ENCODE data around the gene INPP5A.

The INPP5A gene

DNA sequence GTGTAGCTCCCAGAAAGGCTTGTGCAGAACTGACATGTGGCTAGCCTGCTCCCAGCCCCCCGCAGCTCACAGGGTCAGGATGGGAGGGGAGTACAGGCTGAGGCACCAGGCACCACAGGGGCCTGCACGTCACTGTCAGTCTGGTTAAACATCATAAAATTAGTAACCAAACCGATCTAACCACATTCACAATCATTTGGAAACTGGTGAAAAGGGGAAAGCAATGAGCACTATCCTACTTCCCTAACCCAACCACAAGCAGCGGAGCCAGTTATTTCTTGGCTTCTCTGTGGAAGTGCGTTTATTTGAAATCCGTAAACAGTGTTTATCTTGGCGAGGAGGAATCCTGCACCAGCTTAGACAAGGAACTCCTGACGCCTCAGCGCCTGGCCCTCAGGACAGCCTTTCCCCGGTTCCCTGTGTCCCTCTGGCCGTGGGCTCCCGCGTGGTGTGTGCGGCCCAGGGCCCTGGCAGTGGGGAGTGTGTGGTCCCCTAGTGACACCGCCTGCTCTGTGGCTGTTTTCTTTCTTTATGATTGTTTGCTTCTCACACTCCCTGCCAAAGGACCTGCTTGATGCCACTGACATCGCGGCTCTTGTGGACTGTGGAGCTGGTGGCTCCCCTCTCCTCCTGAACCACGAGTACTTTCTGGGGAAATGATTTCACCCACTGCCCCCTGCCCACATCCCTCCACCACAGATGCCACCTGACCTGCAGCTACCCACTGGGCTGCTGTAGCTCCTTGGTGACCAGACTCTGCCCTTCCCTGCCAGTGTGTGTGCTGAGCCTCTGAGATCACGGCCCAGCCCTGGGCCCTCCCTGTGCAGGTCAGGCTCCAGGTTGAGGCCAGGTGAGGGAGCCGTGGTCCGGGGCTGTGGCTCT, 38.0 kb downstream of the INPP5A start:
- in situ Hi-C loops (cut with HindIII; ENCODE audit: low sequenced_read_pairs): no loop called here

DNA sequence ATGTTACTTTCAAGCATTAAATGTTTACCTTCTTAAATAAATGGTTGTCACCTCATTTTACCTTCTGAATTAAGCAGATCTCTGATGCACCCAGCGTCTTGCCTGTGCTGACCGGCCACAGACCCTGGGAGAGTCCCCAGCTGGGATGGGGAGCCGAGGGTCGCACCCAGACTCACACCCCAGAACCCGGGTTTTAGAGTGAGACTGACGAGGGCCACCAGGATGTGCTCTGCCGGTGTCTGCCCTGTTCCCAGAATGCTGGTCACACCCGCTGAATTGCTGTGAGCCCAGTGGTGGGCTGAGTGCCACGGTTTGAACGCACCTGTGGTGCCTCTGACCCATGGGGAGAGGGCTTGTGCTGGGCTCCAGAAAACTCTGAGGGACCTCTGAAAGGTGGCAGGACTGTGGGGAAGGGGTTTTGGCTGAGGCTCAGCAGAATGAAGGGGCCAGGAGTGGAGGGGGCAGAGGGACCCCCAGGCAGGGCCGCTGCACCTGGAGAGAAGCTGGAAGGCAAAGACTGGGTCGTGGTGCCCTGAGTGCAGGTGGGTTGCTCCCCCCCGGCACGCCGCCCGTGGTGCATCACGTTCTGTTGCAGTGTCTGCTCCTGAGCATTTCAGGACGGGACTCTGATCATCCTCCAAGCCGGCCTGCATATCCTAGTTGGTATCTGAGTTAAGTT, 39.2 kb downstream of the INPP5A start:
- in situ Hi-C loops (cut with HindIII; ENCODE audit: low sequenced_read_pairs): no loop called here

DNA sequence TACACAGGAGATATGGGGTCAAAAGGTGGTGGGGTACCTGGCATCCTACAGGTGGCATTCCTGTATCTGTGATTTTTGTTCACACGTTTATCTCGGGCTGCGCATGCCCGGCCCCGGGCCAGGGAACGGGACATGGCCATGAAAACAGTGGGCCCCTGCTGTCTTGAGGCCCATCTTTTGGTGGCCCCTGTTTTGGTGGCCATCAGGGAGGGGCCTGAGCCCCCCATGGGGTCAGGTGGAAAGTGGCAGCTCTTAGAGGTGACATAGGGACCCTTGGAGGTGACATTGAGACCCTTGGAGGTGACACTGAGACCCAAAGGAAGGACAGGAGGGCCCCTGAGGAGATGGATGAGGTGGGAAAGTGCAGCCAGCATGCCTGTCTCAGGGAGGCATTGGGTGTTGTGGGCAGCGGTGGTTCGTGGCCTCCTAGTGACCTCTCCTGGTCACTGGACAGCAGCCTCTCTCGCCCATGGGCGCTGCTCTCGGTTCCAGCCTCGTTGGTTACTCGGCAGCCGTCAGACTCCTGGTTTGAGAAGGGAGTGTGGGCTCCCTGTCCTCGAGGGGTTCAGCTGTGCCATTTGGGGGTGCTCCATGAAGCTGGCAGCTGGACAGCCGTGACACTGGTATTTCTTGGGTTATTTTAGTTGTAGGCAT, 39.9 kb downstream of the INPP5A start:
- in situ Hi-C loops (cut with HindIII; ENCODE audit: low sequenced_read_pairs): no loop called here

DNA sequence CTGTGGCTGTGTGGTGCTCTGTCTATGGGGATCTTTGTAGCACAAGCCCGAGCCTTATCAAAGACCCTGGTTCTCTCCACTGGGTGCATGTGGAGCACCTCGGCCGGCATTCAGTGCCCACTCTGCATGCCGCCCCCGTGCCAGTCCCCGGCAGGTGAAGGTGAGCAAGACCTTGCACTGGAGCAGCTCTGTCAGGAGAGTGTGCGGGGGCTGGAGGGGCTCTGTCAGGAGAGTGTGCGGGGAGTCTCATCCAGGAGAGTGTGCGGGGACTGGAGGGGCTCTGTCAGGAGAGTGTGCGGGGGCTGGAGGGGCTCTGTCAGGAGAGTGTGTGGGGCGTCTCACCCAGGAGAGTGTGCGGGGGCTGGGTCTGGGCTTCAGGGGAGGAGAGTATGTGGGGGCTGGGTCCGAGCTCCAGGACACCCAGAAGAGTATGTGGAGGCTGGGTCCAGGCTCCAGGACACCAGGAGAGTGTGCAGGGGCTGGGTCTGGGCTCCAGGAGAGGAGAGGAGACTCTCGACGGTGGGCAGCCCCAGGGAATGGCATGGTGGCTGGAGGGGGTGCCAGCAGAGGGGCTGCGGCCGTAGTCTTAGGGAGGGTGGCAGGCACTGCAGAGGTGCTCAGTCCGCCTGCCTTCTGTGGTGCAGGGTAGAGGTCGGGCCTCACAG, 40.8 kb downstream of the INPP5A start:
- in situ Hi-C loops (cut with HindIII; ENCODE audit: low sequenced_read_pairs): no loop called here

DNA sequence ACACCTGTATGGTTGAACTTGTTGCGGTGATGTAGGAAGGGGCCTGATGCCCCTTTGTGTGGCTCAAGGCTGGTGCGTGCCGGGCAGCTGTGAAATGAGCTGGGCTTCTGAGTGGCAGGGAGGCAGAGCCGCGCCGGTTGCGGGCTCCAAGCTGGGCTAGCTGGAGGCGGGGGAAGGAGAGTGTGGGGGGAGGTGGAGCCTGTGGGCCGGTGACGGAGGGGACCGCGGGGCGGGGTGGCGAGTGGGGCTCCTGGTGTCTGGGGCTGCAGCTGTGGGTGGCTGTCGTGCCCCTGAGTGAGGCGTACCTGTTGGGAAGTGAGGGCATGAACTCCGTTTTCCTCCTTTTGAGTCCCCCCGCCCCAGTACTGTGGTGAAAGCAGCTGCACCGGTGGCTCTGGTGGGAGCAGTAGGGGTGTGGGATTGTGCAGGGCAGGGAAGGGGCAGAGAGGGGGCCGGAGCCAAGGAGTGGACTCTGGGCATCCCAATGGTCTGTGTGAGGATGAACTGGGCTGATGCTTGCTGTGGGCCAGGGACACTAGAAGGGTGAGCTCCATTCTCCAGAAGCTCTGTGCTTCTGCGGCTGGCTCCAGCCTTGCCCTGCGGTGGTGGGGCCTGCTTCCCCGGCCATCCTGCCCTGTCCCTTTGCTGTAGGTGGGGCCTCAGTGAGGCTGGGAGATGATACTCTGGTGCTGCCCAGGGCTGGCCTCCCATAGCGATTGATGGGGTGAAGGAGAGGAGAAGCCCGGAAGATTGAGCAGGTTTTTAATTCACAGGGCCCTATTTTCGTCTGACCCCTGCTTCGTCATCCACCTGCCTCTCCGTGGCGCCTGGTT, 41.7 kb downstream of the INPP5A start:
- in situ Hi-C loops (cut with HindIII; ENCODE audit: low sequenced_read_pairs): no loop called here

DNA sequence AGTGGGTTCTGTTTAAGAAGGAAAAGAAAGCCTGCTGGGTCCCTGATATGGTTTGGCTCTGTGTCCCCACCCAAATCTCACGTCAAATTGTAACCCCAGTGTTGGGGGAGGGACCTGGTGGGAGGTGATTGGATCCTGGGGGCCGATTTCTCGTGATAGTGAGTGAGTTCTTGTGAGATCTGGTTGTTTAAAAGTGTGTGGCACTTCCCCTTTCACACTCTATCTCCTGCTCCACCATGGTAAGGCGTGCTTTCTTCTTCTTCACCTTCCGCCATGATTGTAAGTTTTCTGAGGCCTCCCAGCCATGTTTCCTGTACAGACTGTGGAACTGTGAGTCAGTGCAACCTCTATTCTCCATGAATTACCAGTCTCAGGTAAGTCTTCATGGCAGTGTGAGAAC, 42.6 kb downstream of the INPP5A start:
- in situ Hi-C loops (cut with HindIII; ENCODE audit: low sequenced_read_pairs): no loop called here

DNA sequence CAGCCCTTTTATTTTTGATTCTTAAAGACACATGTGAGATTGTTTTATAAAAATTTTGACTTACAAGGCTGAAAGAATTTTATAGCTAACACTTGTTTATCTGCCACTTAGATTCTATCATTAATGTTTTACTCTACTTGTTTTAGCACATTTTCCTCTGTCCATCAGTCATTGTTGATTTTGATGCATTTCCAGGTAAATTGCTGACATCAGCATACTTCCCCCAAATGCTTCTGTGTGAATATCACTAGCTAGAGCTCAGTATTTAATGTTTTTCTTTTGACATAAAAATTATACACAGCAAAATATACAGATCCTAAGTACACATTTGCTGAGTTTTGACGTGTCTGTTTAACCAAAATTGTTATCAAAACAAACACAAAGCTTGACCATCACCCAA, 43.0 kb downstream of the INPP5A start:
- in situ Hi-C loops (cut with HindIII; ENCODE audit: low sequenced_read_pairs): no loop called here

DNA sequence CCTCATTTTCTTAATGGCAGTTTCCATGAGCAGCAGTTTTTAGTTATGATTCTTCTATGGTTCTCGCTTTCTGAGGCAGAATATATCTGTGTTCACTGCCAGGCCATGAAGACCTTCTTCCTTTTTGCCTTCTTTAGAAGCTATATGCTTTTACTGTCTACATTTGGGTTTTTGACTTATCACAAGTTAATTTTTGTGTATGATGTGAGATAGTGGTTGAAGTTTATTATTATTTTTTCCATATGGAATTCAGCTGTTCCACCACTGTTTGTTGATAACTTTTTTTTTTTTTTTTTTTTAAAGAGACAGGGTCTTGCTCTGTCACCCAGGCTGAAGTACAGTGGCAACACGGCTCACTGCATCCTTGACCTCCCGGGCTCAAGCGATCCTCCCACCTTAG, 44.5 kb downstream of the INPP5A start:
- in situ Hi-C loops (cut with HindIII; ENCODE audit: low sequenced_read_pairs): no loop called here

DNA sequence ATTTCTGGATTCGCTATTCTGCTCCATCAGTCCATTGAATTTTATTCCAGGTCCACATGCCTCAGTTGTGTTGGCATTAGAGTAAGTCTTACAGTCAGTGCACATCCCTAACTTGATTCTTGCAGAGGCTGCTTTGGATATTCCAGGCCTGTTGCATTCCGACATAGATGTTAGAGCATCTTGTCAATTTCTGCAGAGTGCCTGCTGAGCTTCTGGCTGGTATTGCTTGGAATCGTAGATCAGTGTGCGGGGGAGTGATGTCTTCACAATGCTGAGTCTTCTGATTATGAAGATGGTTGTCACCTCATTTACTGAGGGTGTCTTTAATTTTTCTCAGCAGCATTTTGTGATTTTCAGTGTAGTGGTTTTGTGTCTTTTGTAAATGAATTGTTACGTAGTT, 45.2 kb downstream of the INPP5A start:
- in situ Hi-C loops (cut with HindIII; ENCODE audit: low sequenced_read_pairs): no loop called here

DNA sequence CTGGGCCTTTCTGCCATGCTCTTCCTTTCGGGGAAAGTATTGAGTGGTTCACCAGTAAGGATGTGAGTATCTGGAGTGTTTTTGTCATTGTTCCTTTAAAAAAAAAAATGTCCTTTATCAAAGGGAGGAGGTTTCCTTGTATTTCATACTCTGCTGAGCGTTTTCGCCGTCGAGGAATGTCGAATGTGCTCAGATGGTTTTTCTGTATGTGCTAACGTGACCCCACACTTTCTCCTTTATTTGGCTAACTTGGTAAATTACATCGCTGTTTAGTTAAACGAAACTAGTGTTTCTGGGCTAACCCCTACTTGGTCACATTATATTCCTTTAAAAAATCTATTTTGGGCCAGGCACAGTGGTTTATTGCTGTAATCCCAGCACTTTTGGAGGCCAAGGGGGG, 45.9 kb downstream of the INPP5A start:
- in situ Hi-C loops (cut with HindIII; ENCODE audit: low sequenced_read_pairs): no loop called here

DNA sequence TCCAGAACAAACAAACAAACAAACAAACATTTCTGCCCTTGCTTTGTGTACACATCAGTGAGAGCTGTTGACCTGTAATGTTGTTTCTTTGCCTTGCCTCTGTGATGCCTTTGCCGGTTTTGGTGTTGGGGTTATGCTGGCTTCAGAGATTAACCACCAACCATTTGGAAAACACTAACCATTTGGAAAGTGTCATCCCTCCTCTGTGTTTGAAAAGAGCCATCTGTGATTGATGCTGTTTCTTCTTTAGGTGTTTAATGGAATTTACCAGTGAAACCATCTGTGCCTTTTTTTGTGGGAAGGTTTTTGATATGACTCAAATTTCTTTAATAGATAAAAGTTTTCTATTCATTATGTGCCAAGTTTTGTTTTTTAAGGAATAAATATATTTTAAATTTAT, 46.5 kb downstream of the INPP5A start:
- in situ Hi-C loops (cut with HindIII; ENCODE audit: low sequenced_read_pairs): no loop called here

DNA sequence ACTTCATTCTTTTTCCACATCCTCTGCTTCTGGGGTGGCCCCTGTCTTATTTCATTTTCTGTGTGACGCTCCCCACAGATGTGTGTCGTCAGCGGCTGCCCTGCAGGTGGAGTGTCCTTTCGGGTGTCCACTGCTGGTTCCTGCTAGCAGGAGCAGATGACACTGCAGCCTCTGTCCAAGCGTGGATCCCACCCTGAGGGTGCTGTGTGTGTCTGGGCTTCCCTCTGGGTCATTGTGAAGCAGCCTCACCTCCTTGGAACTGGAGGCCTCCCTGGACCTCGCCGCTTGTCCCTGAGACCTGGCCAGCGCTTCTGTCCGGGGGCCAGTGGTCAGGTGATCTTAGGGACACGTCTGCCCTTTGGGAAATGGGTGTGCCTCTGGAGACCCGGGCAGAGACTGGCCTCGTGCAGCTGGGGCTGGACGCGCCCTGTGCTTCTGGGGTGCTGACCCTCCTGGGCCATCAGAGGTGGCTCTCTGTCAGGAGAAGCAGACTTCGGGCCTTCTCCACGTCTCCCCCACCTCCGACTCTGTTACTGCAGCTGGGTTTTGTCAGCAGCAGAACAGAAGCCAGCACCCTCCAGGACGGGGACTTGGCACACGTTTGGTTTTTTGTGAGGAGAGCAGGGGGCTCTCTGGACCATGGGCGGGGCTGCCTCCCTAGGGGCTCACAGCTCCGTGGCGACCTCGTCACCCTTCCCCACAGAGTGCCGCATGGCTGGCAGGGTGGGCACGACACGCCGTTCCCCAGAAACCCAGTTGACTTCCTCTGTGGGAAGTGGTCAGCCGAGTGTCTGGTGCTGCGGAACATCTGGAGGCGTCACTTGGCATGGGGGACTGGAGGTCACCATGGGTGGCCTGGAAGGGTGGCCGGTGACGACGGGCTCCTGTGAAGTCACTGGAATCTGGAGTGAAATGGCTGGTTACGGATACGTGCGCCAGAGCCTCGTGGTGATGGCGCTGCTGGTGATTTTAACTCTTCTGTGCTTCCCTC, 48.4 kb downstream of the INPP5A start:
- in situ Hi-C loops (cut with HindIII; ENCODE audit: low sequenced_read_pairs): no loop called here

DNA sequence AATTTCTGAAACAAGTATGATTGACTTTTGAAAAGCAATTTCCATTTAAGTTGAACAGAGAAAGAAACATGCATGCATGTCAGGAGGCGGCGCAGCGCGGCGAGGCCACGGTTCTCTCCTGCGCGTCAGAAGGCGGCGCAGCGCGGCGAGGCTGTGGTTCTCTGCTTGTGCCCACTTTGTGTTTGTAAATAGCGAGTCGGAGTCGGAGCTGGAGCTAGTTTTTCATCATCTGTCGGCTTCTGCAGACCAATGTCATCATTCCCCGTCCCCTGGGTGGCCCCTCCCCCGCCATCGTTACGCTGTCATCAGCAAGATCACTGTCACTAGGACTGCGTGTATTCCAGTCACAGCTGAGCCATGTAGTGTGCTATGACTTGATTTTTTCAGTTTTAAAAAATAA, 49.2 kb downstream of the INPP5A start:
- in situ Hi-C loops (cut with HindIII; ENCODE audit: low sequenced_read_pairs): no loop called here

DNA sequence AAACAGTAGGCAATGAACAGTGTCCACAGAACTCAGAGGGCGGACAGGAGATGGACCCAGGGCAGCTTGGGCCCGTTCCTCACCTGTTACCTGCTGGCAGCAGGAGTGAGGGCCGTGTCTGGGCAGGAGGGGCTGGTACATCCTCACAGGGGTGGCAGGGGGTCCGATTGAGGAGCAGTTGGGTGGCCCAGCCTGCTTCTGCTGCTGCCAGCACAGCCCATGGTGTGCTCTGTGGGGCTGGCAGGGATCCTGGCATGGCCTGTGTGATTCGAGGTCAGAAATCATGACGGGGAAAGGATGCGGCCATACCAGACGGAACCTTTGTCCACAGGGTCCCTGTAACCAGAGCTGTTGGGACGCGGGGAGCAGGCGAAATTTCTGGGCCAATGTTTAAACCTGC, 49.6 kb downstream of the INPP5A start:
- in situ Hi-C loops (cut with HindIII; ENCODE audit: low sequenced_read_pairs): no loop called here

DNA sequence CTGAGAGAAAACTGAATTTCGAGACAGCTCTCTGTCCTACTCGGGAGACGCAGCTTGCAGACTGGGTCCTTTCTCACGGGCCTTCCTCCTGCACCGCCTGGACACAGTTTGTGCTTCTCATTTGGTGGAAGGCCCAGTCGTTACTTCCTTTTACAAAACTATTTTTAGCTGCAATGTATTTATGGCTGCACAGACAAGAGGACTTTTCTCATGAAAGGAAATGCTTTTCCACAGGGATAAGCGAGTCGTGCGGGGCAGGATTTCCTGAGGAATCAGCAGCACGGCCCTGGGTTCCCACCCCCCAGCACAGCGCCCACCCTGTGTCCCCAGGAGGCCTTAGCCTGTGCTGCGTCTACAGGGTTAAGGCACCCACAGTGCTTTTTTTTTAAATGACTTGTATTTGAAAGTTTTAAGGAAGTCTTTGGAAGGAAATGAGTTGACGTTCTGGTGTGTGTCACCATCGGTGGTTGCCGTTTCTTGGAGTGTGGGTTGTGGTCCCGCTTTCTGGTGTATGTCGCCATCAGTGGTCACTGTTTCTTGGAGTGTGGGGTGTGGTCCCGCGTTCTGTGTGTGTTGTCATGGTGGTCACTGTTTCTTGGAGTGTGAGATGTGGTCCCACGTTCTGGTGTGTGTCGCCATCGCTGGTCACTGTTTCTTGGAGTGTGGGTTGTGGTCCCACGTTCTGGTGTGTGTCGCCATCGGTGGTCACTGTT, 50.9 kb downstream of the INPP5A start:
- in situ Hi-C loops (cut with HindIII; ENCODE audit: low sequenced_read_pairs): no loop called here

DNA sequence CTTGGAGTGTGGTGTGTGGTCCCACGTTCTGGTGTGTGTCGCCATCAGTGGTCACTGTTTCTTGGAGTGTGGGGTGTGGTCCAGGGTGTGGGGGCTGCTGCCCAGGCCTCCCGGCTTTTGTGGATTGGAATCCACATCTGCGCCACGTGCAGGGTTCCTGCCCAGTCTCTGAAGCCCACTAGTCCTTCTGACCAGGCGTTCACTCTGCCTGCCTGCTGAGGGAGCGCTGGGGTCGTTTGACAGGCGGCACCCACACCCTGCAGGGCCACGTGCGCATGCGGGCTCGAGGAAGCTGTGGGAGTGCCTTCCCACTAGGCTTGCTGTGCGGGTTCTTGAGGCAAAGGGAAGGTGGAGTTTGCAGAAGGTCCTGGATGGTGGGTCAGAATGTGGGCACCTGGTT, 51.4 kb downstream of the INPP5A start:
- in situ Hi-C loops (cut with HindIII; ENCODE audit: low sequenced_read_pairs): no loop called here

DNA sequence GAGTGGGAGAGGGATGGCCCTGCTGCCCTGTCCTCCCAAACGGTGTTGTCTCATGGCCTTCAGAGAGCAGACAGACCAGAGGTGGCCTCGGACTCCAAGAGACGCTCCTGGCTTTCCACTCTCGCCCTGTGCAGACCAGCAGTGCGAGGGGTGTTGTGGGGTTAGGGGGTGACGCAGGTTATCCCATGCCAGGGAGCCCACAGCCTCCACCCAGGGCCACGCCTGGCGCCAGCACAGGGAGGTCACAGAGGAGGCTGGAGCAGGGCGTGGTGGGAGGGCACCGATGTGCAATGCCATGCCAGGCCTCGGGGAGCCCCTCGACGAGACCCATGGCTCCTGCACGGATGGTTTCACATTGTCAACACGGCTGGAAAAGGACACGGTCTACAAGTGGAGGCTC, 52.1 kb downstream of the INPP5A start:
- in situ Hi-C loops (cut with HindIII; ENCODE audit: low sequenced_read_pairs): no loop called here

DNA sequence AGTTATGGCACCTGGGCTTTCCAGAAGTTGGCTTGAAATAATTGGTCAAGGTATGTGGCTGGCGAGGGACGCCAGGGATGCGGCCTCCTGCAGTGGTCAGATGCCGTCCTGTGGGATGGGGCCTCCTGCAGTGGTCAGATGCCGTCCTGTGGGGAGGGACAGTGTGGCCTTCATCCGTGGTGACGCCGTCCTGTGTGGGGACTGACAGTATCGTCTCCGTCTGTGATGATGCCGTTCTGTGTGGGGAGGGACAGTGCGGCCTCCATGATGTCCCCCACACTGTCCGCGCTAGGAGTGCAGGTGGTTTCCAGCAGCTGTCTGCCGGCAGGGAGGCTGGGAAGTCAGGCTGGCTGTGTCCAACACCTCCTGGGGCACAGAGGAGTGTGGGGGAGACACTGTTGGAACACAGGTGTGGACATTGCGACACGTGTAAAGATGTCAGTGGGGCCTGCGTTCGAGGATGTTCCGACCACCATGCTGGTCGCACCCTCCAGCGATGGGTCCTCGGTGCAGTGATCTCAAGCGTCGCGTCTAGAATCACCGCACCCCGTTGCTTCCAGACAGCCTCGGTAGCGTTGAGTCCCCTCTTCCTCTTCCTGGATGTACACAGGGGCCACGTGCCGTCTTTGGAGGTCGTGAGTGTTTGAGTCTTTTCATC, 52.6 kb downstream of the INPP5A start:
- in situ Hi-C loops (cut with HindIII; ENCODE audit: low sequenced_read_pairs): no loop called here

Measured in DLD1 (cell line).